ENCODE results near the gene MRPL21.

MRPL21 gene

GRCh38 chr11:68924073-68924925 lies 20.7 kb upstream of the MRPL21 start:
- TF ChIP-seq CTCF (IDR thresholded peaks at IDR 0.05; ENCODE audit: borderline replicate concordance, insufficient read depth, low read depth, low read length), result no peak
- no peak overlapping the region for H3K4me3 ChIP-seq (ENCODE audit: low read depth, low read length)

GRCh38 chr11:68923614-68924013 lies 20.0 kb upstream of the MRPL21 start:
- no peak overlapping the region for H3K4me3 ChIP-seq (ENCODE audit: low read depth, low read length)
- TF ChIP-seq CTCF (IDR thresholded peaks at IDR 0.05; ENCODE audit: borderline replicate concordance, insufficient read depth, low read depth, low read length), result no peak

GRCh38 chr11:68916439-68916838 lies 12.8 kb upstream of the MRPL21 start:
- no peak for TF ChIP-seq CTCF (IDR thresholded peaks at IDR 0.05; ENCODE audit: borderline replicate concordance, insufficient read depth, low read depth, low read length)
- no peak overlapping the region for H3K4me3 ChIP-seq (ENCODE audit: low read depth, low read length)

GRCh38 chr11:68914761-68915160 lies 11.1 kb upstream of the MRPL21 start:
- no peak for TF ChIP-seq CTCF (IDR thresholded peaks at IDR 0.05; ENCODE audit: borderline replicate concordance, insufficient read depth, low read depth, low read length)

GRCh38 chr11:68913188-68913587 lies 9.6 kb upstream of the MRPL21 start:
- no peak overlapping the region for H3K4me3 ChIP-seq (ENCODE audit: low read depth, low read length)
- no peak for TF ChIP-seq CTCF (IDR thresholded peaks at IDR 0.05; ENCODE audit: borderline replicate concordance, insufficient read depth, low read depth, low read length)

More at GRCh38 chr11:68914761-68915160, 11.1 kb upstream of the MRPL21 start:
- H3K4me3 ChIP-seq (ENCODE audit: low read depth, low read length), result no peak overlapping the region

- TF ChIP-seq CTCF (IDR thresholded peaks at IDR 0.05; ENCODE audit: borderline replicate concordance, insufficient read depth, low read depth, low read length), result no peak
- no peak overlapping the region for H3K4me3 ChIP-seq (ENCODE audit: low read depth, low read length)
Measured at GRCh38 chr11:68912254-68912653, 8.6 kb upstream of the MRPL21 start.

GRCh38 chr11:68911731-68912130 lies 8.1 kb upstream of the MRPL21 start:
- H3K4me3 ChIP-seq (ENCODE audit: low read depth, low read length), result no peak overlapping the region
- no peak for TF ChIP-seq CTCF (IDR thresholded peaks at IDR 0.05; ENCODE audit: borderline replicate concordance, insufficient read depth, low read depth, low read length)

All from GM12875 (cell line).